Gastrocnemius medialis (tissue), 4 donors: ENCODE data around the gene SGPL1. TPM values are rescaled to one million over a fixed set of nuclear protein-coding genes. Genes with fewer than 3 reads are reported as not detected.

Experiments
- ATAC-seq, 2 donors: fragments of 150-250 bp; one replicate each; pipeline ENCODE4 v1.9.1; 2016
- DNase-seq, 2 donors: peaks; one replicate each; pipeline ENCODE4 v3.0.0-alpha.2; 2019
- H3K27ac ChIP-seq, 4 donors: fragments of 200-600 bp; sonication (generic); 1 replicate in 1 of 4; 2 replicates in 3 of 4; pipeline ENCODE4 v1.5.1; 2016 to 2018; ENCODE audit warnings: mild to moderate bottlenecking in 2 of 4, moderate library complexity in 1 of 4
- H3K27me3 ChIP-seq, 3 donors: fragments of 200-600 bp; sonication (generic) in 2 of 3; 1 replicate in 1 of 3; 2 replicates in 2 of 3; pipeline versions ENCODE4 v1.5.1 to v1.6.0; 2016 to 2019; ENCODE audit warnings: mild to moderate bottlenecking in 1 of 3, moderate library complexity in 1 of 3
- H3K36me3 ChIP-seq, 2 donors: fragments of 200-600 bp; sonication (generic) in 1 of 2; one replicate each; pipeline ENCODE4 v1.5.1; 2017 to 2018
- H3K4me1 ChIP-seq, 2 donors: fragments of 200-600 bp; sonication (generic) in 1 of 2; one replicate each; pipeline ENCODE4 v1.5.1; 2016 to 2017; ENCODE audit warnings: mild to moderate bottlenecking in 2 of 2
- H3K4me3 ChIP-seq, 4 donors: fragments of 200-600 bp; sonication (generic) in 3 of 4; 1 replicate in 1 of 4; 2 replicates in 3 of 4; pipeline ENCODE4 v1.5.1; 2016 to 2019; ENCODE audit warnings: mild to moderate bottlenecking in 2 of 4
- H3K9me3 ChIP-seq, 3 donors: fragments of 200-600 bp; sonication (generic) in 2 of 3; 1 replicate in 1 of 3; 2 replicates in 2 of 3; pipeline ENCODE4 v1.5.1; 2016 to 2019
- POLR2A ChIP-seq, 2 donors: fragments of 450-650 bp; IDR thresholded peaks; one replicate each; pipeline ENCODE4 v1.6.1; 2017; ENCODE audit warnings: antibody characterized with exemption in 2 of 2, mild to moderate bottlenecking in 2 of 2, moderate library complexity in 2 of 2
- in situ Hi-C, 4 donors: fragments of 200-750 bp; cut with MboI; loops; one replicate each; pipeline versions ENCODE4 v1.15.0 to v1.8.0; 2017; ENCODE audit warnings: low sequenced_read_pairs in 4 of 4
- intact Hi-C: fragments of 100-400 bp; cut with DNase I; formaldehyde crosslinking; loops from one replicate; pipeline ENCODE4 v1.15.1; 2023; ENCODE audit warnings: low total_unique reads
- total RNA-seq, 4 donors: library from RNA; depleted of rRNA; stranded (reverse); fragments of >200 nt; gene quantifications; one replicate each; pipeline versions ENCODE4 v1.1.0 to v1.2.3, GENCODE V29; 2016
- TF ChIP-seq, protein P1 (sequence below), 5 experiments: fragments of 450-650 bp in 3 of 5; fragments of 200-600 bp in 2 of 5; sonication (generic) in 2 of 5; IDR thresholded peaks in 4 of 5; conservative IDR thresholded peaks in 1 of 5; 1 replicate in 4 of 5; 2 replicates in 1 of 5; pipeline ENCODE4 v1.5.1; 2016 to 2019; ENCODE audit warnings: antibody characterized with exemption in 5 of 5, mild to moderate bottlenecking in 3 of 5, moderate library complexity in 3 of 5

The SGPL1 gene
- total RNA-seq, 4 donors from 2014 or later, result 6.5 to 17.1 (median 11.3) TPM

DNA sequence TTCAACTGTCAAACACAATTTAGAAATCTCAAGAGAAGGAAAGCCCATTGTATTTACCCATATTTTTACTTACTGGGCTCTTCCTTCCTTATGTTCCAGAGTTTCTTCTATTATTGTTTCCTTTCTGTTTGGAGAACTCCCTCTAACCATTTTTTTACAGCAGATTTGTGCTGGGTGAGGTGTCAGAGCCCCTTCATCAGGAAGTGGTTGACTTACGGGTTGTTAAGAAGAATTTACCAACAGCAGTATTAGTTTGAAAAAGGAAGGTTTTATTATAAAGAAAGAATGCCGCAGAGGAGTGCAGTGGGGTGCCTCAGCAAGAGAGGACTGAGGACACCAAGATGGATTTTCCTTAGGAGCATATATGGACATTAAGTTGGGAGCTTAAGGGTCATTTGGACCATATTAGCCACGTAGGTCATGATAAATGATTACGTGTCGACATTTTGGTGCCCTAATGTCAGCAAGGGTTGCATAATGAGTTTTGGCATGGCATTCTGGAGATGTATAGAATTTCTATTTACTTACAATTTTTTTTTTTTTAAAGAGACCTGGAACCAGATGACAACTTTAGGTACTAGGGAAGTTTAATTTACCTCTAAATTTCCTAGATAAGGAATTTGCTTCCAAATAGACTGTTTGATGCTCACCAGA, 24.2 kb upstream of the SGPL1 start:
- TF ChIP-seq POLR2A (IDR thresholded peaks at IDR 0.05), result no peak
- TF ChIP-seq, protein P1, sequence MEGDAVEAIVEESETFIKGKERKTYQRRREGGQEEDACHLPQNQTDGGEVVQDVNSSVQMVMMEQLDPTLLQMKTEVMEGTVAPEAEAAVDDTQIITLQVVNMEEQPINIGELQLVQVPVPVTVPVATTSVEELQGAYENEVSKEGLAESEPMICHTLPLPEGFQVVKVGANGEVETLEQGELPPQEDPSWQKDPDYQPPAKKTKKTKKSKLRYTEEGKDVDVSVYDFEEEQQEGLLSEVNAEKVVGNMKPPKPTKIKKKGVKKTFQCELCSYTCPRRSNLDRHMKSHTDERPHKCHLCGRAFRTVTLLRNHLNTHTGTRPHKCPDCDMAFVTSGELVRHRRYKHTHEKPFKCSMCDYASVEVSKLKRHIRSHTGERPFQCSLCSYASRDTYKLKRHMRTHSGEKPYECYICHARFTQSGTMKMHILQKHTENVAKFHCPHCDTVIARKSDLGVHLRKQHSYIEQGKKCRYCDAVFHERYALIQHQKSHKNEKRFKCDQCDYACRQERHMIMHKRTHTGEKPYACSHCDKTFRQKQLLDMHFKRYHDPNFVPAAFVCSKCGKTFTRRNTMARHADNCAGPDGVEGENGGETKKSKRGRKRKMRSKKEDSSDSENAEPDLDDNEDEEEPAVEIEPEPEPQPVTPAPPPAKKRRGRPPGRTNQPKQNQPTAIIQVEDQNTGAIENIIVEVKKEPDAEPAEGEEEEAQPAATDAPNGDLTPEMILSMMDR (IDR thresholded peaks at IDR 0.05 in 4 of 5, conservative IDR thresholded peaks at IDR 0.05 in 1 of 5), result no peak
- Histone ChIP-seq H3K27me3 (no peaks in the 10 kb centered on the region), H3K36me3 (no peaks in the 10 kb centered on the region), H3K9me3 (no peaks in the 10 kb centered on the region), H3K4me1 (no peaks in the 10 kb centered on the region), H3K4me3 (no peak overlapping the region), H3K27ac (no peak overlapping the region)
- in situ Hi-C loops (no loop called here), intact Hi-C loops (no loop called here)
- ATAC-seq, result no peak
- no peak for DNase-seq

DNA sequence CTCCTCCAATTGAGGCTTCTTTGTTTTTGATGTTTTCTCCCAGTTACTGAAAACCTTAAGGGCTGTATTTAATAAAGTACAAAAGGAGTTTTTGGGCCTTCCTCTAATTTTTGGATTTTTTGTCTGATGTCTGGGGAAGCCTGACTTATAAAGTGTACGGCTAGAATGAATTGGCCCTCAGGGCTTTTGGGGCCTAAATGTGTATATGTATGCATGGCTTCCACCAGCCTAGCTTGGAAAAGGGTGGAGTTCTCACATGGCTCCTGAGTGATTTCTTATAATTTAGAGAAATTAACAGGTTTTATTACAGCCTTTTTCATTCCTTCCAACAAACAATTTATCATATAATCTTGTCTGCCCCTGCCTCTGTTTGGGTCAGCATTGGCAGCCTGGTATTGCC, 20.1 kb upstream of the SGPL1 start:
- Histone ChIP-seq H3K9me3 (no peaks in the 10 kb centered on the region), H3K27me3 (no peaks in the 10 kb centered on the region), H3K4me1 (no peaks in the 10 kb centered on the region), H3K36me3 (no peaks in the 10 kb centered on the region), H3K4me3 (no peak overlapping the region), H3K27ac (no peak overlapping the region)
- intact Hi-C loops (no loop called here), in situ Hi-C loops (no loop called here)
- TF ChIP-seq POLR2A (IDR thresholded peaks at IDR 0.05), result no peak
- TF ChIP-seq, protein P1 (IDR thresholded peaks at IDR 0.05 in 4 of 5, conservative IDR thresholded peaks at IDR 0.05 in 1 of 5), result no peak
- ATAC-seq (no peak), DNase-seq (no peak)

DNA sequence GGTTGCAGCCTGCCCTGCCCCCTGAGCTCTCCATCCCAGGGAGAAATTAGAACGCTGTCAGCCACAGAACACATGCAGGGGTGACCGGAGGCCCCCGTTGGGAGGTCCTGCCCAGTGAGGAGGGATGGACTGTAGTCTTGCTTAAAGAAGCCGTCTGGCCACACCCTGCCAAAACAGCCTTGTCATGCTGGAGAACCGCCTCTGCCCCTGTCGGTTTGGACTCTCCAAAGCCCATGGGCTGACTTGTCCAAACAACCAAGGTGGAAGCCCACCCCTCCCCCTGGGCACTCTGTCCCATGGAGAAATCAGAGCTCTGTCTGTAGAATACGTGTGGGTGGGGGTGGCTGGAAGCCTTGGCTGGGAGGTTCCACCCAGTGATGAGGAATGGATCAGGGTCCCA, 17.9 kb upstream of the SGPL1 start:
- Histone ChIP-seq H3K27ac (no peak overlapping the region), H3K4me1 (no peaks in the 10 kb centered on the region), H3K36me3 (no peaks in the 10 kb centered on the region), H3K9me3 (no peaks in the 10 kb centered on the region), H3K4me3 (no peak overlapping the region), H3K27me3 (no peaks in the 10 kb centered on the region)
- DNase-seq (no peak), ATAC-seq (no peak)
- intact Hi-C loops, result no loop called here
- TF ChIP-seq, protein P1 (IDR thresholded peaks at IDR 0.05 in 4 of 5, conservative IDR thresholded peaks at IDR 0.05 in 1 of 5), result no peak
- TF ChIP-seq POLR2A (IDR thresholded peaks at IDR 0.05), result no peak
- in situ Hi-C loops, result no loop called here

DNA sequence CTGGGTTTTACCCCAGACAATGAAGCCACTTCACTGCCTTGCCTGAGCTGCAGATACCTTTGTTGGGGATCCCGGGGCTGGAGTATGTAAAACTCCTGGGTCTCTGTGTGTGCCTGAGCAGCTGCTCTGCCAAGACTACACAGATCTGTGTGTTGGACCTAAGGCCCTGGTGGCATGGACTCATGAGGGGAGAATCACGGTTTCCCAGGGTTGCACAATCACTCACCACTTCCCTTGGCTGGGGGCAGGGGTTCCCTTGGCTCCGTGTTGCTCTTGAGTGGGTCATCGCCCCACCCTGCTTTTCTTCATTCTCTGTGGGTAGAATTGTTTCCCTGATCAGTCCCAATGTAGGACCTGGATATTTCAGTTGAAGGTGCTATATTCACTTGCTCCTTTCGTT, 16.6 kb upstream of the SGPL1 start:
- DNase-seq (no peak), ATAC-seq (no peak)
- Histone ChIP-seq H3K27me3 (no peaks in the 10 kb centered on the region), H3K4me3 (no peak overlapping the region), H3K36me3 (no peaks in the 10 kb centered on the region), H3K4me1 (no peaks in the 10 kb centered on the region), H3K9me3 (no peaks in the 10 kb centered on the region), H3K27ac (no peak overlapping the region)
- in situ Hi-C loops, result no loop called here
- intact Hi-C loops, result no loop called here
- no peak for TF ChIP-seq POLR2A (IDR thresholded peaks at IDR 0.05)
- TF ChIP-seq, protein P1 (IDR thresholded peaks at IDR 0.05 in 4 of 5, conservative IDR thresholded peaks at IDR 0.05 in 1 of 5), result no peak

DNA sequence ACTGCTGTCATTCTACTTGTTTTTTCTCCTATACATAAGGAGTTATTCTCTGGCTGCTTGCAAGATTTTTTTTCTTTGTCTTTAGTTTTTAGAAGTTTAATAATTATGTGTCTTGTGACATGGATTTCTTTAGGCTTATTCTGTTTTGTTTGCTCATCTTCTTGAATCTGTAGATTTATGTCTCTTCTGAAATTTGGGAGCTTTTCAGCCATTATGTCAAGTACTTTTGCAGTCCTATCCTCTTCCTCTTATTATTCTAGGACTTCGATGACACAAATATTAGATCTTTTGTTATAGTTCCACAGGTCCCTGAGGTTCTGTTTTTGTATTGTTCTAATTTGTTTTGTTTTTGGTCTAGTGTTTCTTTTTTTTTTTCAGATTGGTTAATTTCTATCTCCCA, 13.9 kb upstream of the SGPL1 start:
- Histone ChIP-seq H3K36me3 (no peaks in the 10 kb centered on the region), H3K9me3 (no peaks in the 10 kb centered on the region), H3K27ac (no peak overlapping the region), H3K4me3 (no peak overlapping the region), H3K27me3 (no peaks in the 10 kb centered on the region), H3K4me1 (no peaks in the 10 kb centered on the region)
- intact Hi-C loops (no loop called here), in situ Hi-C loops (no loop called here)
- DNase-seq, result no peak
- no peak for ATAC-seq
- TF ChIP-seq, protein P1 (IDR thresholded peaks at IDR 0.05 in 4 of 5, conservative IDR thresholded peaks at IDR 0.05 in 1 of 5), result no peak
- no peak for TF ChIP-seq POLR2A (IDR thresholded peaks at IDR 0.05)
